Thoracic aorta (tissue), 2 donors: Measurements from ENCODE around the gene NPTX2. TPM values are rescaled to one million over a fixed set of nuclear protein-coding genes. Genes with fewer than 3 reads are reported as not detected.

Source experiments
- ATAC-seq: fragments of 150-250 bp; one replicate; pipeline ENCODE4 v1.8.0; 2017; ENCODE audit warnings: low read depth; ENCODE audit not compliant: insufficient number of reproducible peaks, low FRiP score
- DNase-seq: peaks from one replicate; pipeline ENCODE4 v3.0.0-alpha.2; 2020; ENCODE audit warnings: low spot score
- H3K27ac ChIP-seq, 2 donors: fragments of 200-600 bp; sonication (generic); 1 replicate in 1 of 2; 2 replicates in 1 of 2; pipeline ENCODE4 v1.5.1; 2016; ENCODE audit warnings: mild to moderate bottlenecking in 2 of 2, moderate library complexity in 2 of 2
- H3K27me3 ChIP-seq: fragments of 200-600 bp; sonication (generic); replicated peaks from 2 replicates; pipeline ENCODE4 v1.6.0; 2016; ENCODE audit warnings: mild to moderate bottlenecking; ENCODE audit not compliant: insufficient read depth
- H3K36me3 ChIP-seq: fragments of 200-600 bp; sonication (generic); one replicate; pipeline ENCODE4 v1.5.1; 2016
- H3K4me1 ChIP-seq, 2 donors: fragments of 200-600 bp; sonication (generic); 1 replicate in 1 of 2; 2 replicates in 1 of 2; pipeline versions ENCODE4 v1.5.1 to v1.6.0; 2016; ENCODE audit warnings: low read depth in 2 of 2, mild to moderate bottlenecking in 1 of 2; ENCODE audit not compliant: control insufficient read depth in 1 of 2
- H3K4me3 ChIP-seq: fragments of 200-600 bp; sonication (generic); 2 replicates; pipeline ENCODE4 v1.5.1; 2016; ENCODE audit warnings: mild to moderate bottlenecking
- H3K9me3 ChIP-seq: fragments of 200-600 bp; sonication (generic); 2 replicates; pipeline ENCODE4 v1.5.1; 2016
- total RNA-seq, 2 donors: library from RNA; depleted of rRNA; stranded (reverse); fragments of >200 nt; gene quantifications; one replicate each; pipeline versions ENCODE4 v1.1.0 to v1.2.3, GENCODE V29; 2016
- TF ChIP-seq, protein P1 (sequence below): fragments of 200-600 bp; sonication (generic); IDR thresholded peaks from one replicate; pipeline ENCODE4 v1.5.1; 2019; ENCODE audit warnings: antibody characterized with exemption

NPTX2 gene
- total RNA-seq, 2 donors from 2014 or later = 55.7 to 99.9 TPM

DNA sequence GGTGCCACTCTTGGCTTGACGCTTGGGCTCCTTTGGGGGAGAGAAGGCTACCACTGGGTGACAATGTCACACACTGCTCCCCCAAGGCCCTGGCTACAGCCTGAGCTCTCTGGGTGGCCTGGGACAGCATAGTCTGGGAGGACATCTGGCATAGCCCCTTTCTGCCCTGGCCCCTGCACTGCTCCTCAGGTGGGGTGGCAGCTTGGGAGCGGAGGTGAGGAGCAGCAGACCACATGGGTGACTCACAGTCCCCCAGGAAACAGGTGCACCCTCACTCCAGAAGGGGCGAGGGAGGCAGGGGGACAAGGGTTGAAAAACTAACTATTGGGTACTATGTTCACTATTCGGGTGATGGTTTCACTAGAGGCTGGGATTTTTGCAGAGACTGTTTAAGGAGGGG is 45.2 kb downstream of the NPTX2 start:
- DNase-seq (no peak), ATAC-seq (no peak)
- H3K27ac ChIP-seq = no peak overlapping the region
- no peaks in the 10 kb centered on the region for H3K27me3 ChIP-seq
- H3K9me3 ChIP-seq = peaks cover 4% of the 10 kb centered on the region
- no peaks in the 10 kb centered on the region for H3K4me1 ChIP-seq
- H3K36me3 ChIP-seq = no peaks in the 10 kb centered on the region
- no peak overlapping the region for H3K4me3 ChIP-seq
- TF ChIP-seq, protein P1, sequence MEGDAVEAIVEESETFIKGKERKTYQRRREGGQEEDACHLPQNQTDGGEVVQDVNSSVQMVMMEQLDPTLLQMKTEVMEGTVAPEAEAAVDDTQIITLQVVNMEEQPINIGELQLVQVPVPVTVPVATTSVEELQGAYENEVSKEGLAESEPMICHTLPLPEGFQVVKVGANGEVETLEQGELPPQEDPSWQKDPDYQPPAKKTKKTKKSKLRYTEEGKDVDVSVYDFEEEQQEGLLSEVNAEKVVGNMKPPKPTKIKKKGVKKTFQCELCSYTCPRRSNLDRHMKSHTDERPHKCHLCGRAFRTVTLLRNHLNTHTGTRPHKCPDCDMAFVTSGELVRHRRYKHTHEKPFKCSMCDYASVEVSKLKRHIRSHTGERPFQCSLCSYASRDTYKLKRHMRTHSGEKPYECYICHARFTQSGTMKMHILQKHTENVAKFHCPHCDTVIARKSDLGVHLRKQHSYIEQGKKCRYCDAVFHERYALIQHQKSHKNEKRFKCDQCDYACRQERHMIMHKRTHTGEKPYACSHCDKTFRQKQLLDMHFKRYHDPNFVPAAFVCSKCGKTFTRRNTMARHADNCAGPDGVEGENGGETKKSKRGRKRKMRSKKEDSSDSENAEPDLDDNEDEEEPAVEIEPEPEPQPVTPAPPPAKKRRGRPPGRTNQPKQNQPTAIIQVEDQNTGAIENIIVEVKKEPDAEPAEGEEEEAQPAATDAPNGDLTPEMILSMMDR = no peak

DNA sequence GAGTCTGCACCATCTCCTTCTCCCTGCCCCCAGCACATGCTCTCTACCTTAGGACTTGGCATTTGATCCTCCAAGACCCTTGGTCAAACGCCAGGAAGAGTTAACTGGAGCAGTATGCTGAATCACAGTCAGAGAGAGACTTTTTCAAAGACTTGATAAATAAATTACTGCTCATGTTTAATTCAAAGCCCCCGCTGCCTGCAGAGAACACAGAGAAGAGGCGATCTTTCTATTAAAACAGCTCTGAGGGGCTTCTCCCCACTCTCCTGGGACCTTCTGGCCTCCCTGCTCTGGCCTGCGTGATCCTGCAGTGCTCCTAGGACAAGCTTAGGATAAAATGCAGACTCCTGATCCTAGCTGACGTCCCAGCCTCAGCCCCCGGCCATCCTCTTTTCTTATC is 47.8 kb downstream of the NPTX2 start:
- H3K27ac ChIP-seq = no peak overlapping the region
- no peaks in the 10 kb centered on the region for H3K36me3 ChIP-seq
- DNase-seq (no peak), ATAC-seq (no peak)
- no peaks in the 10 kb centered on the region for H3K27me3 ChIP-seq
- H3K9me3 ChIP-seq = peaks cover 4% of the 10 kb centered on the region
- TF ChIP-seq, protein P1 = no peak
- peaks cover 0 to 4% of the 10 kb centered on the region in 2 donors for H3K4me1 ChIP-seq
- H3K4me3 ChIP-seq = no peak overlapping the region

DNA sequence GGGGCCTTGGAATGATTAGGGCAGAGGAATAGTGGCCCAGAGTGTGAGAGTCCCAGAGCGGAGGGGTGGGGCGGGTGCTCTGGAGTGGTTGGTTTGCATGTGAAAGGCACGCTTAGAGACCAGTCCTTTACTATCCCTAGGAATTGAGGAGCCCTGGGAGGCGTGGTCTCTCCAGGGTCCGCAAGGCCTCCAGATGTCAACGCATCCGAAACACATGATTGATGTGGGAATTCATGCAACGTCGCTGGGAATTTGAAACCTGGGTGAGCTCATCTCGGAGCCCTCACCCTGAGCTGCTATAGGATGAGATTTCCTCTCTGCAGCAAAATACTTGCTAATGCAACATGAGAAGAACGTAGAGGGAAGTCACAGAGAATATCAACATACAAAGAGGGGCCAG is 51.2 kb downstream of the NPTX2 start:
- Histone ChIP-seq H3K4me3 (no peak overlapping the region), H3K27ac (no peak overlapping the region), H3K9me3 (peaks cover 8% of the 10 kb centered on the region), H3K27me3 (no peaks in the 10 kb centered on the region), H3K36me3 (no peaks in the 10 kb centered on the region), H3K4me1 (peaks cover 0 to 4% of the 10 kb centered on the region in 2 donors)
- no peak for ATAC-seq
- TF ChIP-seq, protein P1 = no peak
- no peak for DNase-seq

DNA sequence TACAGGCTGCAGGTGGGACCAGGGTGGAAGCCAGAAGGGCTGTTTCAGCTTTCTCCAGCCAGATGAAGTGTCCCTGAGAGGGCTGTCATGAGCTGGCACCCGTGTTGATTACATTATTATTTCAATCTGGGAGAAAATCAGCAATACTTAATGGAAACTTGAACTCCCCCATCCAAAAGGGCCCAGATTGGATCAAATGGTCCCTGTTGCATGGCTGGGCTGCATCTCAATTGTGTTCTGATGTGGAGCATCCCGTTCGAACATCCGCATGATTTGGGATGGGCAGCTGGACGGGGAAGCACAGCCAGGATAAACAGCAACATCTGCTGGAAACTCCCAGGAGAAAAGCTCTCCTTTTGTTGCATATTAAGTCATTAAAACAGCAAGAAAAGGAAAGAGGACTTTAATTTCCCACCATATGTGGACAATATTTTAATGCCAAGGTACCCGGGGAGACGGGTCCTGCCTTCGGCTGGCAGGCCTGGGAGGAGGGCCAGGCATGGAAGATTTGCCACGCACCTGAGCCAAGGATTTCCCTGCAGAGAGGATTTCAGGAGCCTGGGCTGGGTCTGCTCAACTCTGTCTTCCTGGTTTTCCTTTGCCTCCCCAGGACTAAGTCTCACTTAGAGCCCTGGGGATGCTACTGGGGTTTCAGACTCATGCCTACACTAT is 52.4 kb downstream of the NPTX2 start:
- H3K27me3 ChIP-seq = no peaks in the 10 kb centered on the region
- peaks cover 10% of the 10 kb centered on the region for H3K9me3 ChIP-seq
- TF ChIP-seq, protein P1 = no peak
- no peak overlapping the region for H3K27ac ChIP-seq
- H3K4me1 ChIP-seq = peaks cover 0 to 4% of the 10 kb centered on the region in 2 donors
- no peak for ATAC-seq
- no peak for DNase-seq
- no peaks in the 10 kb centered on the region for H3K36me3 ChIP-seq
- no peak overlapping the region for H3K4me3 ChIP-seq

DNA sequence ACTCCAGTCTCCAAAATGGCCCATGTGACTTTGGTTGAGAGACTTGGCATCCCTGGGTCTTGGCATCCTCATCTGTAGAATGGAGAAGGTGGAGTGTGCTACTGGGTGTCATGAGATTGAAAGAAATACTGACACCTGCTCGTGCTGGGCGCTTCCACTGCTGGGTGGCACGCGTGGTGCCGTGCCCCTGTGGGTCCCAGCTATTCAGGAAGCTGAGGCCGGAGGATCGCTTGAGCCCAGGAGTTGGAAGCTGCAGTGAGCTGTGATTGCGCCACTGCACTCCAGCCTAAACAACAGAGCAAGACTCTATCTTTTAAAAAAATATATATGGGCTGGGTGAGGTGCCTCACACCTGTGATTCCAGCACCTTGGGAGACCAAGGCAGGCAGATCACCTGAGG is 53.1 kb downstream of the NPTX2 start:
- TF ChIP-seq, protein P1 = no peak
- no peak for DNase-seq

More for the DNA sequence above, 53.1 kb downstream of the NPTX2 start:
- Histone ChIP-seq H3K4me3 (no peak overlapping the region), H3K36me3 (no peaks in the 10 kb centered on the region), H3K4me1 (peaks cover 0 to 4% of the 10 kb centered on the region in 2 donors), H3K27me3 (no peaks in the 10 kb centered on the region), H3K27ac (no peak overlapping the region), H3K9me3 (peaks cover 10% of the 10 kb centered on the region)
- no peak for ATAC-seq
